GM21447 (cell line): ENCODE results near the gene CSNK2A2.

ENCODE experiments used
- ATAC-seq: cut with Tn5 transposase; IDR thresholded peaks from one replicate; pipeline ENCODE4 v1.9.1; 2021; ENCODE audit not compliant: unreplicated experiment

The CSNK2A2 gene

GRCh38 chr16:58200004-58200797 is 2.3 kb upstream of the CSNK2A2 start:
- no peak for ATAC-seq

- ATAC-seq = no peak
Observed at GRCh38 chr16:58198803-58199411, 1.0 kb upstream of the CSNK2A2 start.

DNA sequence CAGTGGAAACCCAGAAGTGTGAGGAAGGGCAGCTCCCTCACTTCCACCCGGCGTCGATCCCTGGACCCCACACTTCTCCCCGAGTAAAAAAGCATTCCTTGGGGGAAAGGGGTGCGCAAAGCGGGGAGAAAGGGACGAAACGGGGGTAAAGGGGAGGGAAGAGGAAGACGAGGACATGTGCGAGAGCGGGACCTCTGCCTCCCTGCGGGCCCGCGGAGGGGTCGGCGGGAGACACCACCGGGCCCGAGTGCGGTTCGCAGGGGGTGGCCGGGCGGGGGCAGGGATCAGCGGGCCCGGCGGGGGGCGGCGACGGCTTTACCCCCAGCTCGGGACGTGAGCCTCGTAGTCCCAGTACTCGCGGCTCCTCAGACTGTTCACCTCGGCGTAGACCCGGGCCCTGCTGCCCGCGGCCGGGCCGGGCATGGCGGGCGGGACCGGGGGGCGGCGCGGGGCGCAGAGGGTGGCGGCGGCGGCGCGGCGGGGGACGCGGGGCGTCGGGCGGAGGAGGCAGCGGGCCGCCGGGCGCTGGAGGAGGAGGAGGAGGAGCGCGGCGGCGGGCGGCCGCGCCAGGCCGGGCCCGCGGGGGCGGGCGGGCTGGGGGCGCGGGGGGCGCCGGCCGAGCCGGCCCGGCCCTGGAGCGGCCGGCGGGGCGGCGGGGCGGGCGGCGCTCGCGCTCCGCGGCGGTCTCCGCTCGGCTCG is 443 bp downstream of the CSNK2A2 start:
- ATAC-seq = no peak

- ATAC-seq = no peak
Observed at GRCh38 chr16:58196898-58197313, 1.0 kb downstream of the CSNK2A2 start.

- ATAC-seq = no peak
Observed at GRCh38 chr16:58195771-58196170, 2.1 kb downstream of the CSNK2A2 start.

- ATAC-seq = no peak
Observed at GRCh38 chr16:58195344-58195743, 2.6 kb downstream of the CSNK2A2 start.

DNA sequence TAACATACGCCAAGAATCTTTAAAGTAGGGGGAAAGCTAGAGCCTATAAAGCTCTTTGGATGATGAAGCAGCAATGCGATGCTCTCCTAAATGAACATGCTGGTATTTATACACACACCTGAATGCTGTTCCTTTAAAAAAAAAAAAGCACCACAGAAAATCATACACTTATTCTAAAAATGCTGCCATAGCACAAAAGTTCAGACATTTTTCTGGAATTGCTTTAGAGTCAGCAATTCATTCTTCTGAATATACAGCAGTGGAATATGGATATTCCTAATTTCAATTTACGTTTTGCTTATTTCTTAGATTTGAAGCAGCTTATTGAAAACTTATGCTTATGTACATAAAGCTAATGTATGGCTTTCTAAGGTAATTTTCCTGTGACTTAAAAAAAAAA is 3.1 kb downstream of the CSNK2A2 start:
- ATAC-seq = no peak

GRCh38 chr16:58187665-58188421 is 10.1 kb downstream of the CSNK2A2 start:
- ATAC-seq = no peak

DNA sequence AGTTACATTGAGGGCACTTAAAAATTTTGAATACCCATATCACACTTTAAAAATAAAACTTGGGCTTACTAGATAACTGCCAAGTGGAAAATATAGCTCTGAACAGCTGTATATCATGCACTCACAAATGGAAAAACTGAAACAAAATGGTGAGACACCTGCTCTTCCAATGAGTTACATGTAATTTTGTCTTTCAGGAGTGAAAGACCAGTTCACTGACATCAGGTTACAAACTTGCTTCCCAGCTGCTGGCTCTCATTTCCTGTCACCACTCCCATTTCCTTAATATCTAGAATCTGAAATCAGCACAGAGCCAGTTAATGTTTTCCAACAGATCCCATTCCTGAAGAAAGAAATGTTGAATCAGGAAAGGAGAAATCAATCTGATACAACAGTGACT is 10.8 kb downstream of the CSNK2A2 start:
- ATAC-seq = no peak

DNA sequence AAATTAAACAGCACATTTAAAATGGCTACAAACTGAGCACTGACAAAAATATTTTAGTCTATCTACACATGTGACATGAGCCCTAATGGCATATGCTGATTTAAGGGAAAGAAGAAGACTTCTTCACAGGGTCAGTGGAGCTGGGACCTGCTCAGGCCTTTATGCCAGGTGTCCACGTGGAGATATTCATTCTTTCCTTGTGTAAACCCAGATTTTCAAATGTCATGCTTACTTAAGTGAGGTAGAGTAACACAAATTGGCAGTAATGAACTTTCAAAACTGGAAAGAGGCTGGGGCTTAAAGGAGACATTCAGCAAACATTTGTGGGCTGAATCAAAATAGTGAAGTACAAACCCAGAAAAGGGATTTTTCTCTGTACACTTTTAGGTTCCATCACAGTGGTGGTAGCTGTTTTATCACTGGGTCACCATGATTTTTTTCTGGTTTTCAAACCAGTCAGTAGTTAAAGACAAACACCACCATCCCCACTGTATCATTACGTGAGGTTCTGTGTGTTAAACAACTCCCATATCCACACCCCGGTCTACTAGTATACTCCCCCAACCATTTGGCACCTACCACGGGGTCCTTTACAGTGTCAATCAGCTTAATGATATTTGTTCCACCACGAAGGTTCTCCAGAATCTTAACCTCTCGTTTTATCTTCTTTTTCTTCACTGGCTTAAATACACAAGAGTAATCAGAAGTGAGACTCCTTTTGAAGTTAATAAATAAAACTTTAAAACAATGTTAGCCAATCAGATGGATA is 11.5 kb downstream of the CSNK2A2 start:
- ATAC-seq = no peak

DNA sequence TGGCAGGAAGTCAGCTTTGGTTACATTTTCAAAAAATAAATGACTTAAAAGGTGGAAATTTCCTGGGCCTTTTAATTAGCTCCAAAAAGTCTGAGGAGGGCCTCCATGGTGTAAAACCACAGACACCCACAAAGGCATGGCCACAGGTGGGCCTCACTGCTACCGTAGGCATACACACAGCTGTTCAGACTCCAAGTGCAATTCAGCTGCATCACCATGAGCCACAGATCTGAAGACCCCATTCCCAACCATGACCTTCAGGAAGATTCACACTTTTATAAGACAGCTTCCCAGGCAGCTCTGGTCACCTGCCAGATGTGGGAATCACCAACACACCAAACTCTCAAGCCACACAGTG is 20.6 kb downstream of the CSNK2A2 start:
- ATAC-seq = no peak

DNA sequence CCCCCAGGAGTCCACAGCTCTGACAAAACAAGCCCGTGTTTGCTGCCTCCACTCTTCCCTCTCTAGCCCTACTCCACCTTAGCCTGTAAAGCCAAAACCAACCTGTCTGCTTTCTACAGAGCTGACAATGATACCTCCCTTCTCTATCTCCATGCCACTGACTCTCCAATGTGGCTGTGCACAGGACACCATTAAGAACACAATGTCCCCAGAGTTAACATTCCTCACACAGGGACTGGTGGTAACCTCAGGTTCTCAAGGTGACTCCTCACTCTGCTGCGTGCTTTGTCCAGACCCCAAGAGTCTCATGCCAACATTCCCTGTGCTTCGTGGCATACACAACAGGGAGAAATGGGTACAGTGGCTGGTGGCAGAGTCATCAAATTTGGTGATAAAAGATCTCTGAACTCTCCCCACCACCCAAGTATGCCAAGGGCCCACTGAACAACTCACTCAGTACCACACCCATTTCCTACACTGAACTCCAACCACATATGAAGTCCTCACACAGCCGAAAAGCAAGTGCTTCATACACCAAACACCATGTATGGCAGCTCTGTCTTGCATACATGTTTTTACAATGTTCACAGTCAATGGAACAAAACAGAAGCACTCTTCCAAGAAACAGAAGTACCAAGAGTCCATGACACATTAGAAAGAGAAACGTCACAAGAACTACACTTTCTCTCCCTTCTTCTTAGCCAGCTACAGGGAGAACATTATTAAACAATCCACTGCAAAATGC is 21.1 kb downstream of the CSNK2A2 start:
- no peak for ATAC-seq

GRCh38 chr16:58170223-58170622 is 27.7 kb downstream of the CSNK2A2 start:
- no peak for ATAC-seq

DNA sequence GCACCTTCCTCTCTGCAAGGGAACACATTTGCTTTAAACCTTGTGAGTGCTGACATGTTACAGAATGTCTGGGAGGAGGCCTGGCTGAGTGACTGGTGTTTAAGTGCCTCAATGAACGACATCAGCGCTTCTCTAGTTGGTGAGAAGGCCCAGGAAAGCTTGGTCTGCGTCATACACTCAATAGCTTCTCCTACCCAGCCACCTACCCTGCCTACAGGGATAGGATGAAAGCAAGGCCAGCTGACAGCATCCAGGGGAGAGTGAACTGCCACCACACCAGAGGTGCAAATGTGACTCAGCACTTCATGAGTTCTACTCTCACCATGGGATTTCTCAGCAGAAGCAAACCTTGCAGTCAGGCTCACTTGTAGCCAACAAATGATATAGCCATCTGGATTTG is 37.1 kb downstream of the CSNK2A2 start:
- ATAC-seq = no peak

DNA sequence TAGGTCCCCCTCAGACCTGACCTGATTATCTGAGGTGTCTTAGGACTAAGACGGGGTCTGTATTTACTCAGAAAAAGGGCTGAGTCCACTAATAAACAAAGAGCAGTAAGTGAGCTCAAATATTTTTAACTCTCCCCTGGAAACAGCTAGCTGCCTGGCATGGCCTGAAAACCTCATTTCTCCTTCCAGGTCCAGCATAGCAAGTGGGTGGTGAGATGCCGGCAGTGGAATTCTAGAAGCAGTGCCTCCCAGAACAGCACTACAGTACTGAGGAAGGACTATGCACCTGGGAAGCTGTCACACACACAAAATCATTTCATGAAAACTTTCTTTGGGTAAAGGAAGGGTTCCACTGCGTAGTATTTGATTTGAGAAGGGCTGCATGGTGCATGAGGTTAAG is 39.2 kb downstream of the CSNK2A2 start:
- ATAC-seq = no peak

DNA sequence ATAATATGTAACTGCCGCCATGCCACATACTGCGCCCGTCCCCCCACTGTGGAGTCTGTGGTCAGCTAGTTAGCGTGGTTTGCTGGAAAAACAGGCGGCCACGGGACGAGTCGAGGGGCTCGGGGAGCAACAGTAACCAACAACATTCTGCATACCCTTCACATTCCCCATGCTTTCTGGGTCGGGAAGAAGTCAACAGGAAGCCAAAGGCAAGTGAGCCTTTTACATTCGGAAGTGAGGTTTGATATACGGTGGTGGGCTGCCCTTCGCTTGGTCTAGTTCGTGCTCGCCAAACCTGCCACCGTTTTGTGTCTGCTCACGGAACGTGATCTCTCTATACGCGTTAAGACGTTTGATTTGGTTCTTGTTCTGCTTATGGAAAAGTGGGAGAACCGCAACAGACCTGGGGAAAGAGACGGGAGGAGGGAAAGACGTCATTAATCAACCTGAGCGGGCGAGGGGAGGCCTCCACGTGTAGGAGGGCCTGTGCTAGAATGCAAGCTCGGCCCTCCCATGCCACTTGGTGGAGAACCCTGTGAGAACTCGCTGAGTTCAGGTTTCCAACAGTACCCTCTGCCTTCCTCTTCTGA is 39.9 kb downstream of the CSNK2A2 start:
- no peak for ATAC-seq

DNA sequence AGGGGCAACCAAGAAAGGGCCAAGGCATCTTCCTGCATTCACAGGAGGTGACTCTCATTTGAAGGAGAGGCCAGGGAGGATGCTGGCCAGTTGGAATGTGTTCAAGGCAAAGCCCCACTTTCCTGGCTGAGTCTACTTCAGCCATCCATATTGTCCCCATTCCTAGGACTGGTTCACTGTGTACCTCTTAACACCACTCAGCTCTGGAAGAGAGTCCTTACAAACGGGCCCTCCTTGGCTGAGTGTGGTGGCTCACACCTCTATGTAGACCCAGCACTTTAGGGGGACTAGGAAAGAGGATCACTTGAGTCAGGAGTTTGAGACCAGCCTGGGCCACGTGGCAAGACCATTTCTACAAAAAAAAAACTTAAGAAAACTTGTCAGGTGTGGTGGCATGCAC is 40.7 kb downstream of the CSNK2A2 start:
- no peak for ATAC-seq

DNA sequence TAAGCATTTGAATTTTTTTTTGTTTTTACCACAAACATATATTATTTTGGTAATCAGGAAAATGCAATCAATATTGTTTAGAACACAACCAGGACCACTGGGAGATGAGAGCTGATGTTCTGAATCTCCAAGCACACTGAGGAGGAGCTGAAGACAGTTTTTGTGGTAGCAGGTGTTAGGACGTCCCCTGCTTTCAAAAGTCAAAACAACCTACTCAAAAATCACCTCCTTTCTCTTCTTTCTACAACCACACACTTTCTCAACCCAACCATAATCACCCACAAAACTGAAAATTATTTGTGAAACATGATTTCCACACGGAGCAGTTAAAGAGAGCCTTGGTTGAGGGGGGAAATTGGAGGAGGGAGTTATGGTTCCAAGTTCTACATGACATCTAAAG is 42.1 kb downstream of the CSNK2A2 start:
- no peak for ATAC-seq

DNA sequence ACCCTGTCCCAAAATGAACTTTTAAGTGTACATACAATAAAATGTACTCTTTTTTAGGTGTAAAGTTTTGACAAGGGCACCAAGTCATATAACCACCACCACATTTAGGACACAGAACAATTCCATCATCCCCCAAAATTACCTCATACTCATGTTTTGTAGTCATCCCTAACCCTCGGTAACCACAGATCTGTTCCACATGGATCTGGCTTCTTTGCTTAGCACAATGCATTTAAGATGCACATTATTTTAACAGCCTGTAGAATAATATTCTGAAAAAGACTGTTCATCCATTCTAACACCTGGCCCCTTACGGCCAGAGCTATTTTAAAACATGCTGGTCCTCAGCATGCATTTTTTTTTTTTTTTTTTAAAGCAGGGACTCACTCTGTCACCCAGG is 43.6 kb downstream of the CSNK2A2 start:
- ATAC-seq = no peak
